Measurements from ENCODE around the gene PLEKHA3.
"Not testable (repeated sequence)": the region's sequence is repeated elsewhere in the genome, so short reads cannot be mapped to it uniquely, and the experiment has no call there.

The PLEKHA3 gene

DNA sequence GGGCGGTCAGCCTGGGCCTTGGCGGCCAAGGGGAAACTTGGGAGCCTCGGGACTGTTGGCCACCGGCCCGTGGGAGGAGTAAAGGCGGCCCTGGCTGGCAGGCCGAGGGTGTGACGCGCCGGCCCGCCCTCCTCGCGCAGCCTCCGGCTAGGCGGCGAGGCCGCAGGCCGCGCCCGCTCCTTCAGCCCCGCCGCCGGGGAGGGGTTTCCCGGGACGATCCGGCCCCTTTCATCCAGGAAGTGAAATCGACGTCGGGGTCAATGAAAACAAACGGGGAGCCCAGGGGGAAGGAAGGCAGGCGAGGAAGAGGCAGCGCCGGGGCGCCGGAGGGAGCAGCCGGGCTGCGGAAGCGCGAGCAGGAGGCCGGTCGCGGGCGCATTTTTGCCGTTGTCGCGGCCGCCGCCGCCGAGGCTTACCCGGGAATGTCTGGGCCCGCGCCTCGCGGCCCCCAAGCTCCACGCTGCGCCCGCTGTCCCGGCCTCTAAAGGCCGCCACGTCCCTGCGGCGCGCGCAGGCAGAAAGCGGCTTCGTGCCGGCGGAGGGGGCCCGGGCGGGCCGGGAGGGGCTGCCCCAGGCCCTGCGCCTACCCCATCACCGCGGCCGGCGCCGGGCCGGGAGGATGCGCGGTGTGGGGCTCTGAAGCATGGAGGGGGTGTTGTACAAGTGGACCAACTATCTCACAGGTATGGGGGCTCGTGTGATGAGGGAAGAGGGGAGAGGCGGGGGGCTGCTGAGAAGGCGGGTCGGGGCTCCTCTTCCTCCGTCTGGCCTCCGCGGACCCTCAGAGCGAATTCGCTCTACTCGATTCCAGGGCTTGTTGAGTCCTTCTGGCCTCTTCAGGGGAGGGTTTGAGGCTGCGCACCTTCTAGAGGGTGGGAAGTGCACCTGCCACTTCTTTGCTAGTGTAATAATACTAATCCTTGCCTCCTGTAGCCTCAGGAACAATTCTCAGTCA lies at the start of gene PLEKHA3:
Gene PLEKHA3 (plus strand): TSS at position 231 of the 955 bp plus-strand sequence. CDS start 413 bp downstream, at position 644.
- peak; percentile 90 to 95 for DNase-seq

DNA sequence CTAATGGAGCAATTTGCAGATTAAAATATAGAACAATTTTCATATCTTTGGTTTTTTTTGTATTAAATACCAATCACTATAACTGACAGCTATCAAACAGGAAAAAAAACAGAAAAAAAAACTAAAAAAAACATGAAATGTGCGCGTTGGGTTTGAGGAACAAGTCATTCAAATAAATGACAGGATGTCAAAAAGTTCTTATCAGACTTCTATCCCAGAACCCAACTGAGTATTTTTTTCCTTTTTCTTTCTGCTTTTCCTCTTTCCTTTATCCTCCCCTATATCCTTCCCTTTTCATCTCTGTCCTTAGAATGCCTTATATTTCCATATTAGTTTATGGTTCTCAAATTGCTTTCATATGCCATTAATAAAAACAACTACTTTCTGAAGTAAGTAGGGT lies 43.6 kb upstream of the PLEKHA3 start:
- DNase-seq: no peak

GRCh38 chr2:178441426-178441825 lies 38.8 kb upstream of the PLEKHA3 start:
- no peak for DNase-seq

DNA sequence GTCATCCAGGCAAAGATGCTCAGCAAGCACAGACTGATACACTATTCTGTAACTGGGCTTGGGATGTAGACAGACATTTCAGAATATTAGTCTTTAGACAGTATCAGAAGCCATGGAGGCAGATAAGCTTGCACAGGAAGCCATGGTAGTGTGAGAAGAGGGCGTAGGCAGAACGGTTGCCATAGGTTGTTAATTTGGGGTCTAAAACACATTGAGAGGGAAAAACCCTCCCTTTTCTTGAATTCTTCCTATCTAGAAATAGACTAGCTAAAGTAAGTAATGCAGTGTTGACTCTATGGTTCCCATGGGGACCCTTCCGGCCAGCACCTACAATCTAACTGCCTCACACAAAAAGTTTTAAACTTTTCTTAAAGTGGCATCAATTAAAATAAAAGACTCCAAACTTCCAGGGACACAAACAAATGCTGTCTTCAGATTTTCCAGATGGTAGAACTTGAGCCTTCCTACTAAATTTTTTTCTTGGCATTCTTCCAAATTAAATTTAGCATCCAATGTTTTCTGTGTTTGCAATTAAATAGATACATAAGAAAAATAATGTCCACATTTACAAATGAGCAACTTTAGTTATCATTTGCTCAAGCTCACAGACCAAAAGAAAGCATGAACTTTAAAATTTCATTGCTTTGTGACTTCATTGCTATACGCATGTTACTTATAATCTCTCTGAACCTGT lies 31.1 kb upstream of the PLEKHA3 start:
- DNase-seq: no peak

- DNase-seq: no peak
Measured at GRCh38 chr2:178449700-178450523, 30.3 kb upstream of the PLEKHA3 start.

DNA sequence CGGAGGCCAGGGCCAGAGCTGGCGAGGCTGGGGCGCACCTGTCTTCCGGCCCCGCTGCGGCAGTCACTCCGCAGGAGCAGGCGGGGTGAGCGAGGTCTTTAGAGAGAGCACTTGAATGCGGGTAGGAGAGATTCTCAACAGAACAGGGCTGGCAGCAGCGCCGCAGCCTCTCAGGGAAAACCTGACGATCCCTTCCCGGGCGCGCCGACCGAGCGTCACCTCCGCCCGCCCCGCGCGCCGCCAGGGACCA lies 29.8 kb upstream of the PLEKHA3 start:
- DNase-seq: no peak

GRCh38 chr2:178450774-178451525 lies 29.3 kb upstream of the PLEKHA3 start, which contains the start of the genes PJVK and PRKRA:
TSS of gene PJVK (plus strand) at chr2:178451378. CDS start at chr2:178453410, 2,032 bp downstream.
TSS of gene PRKRA (minus strand) at chr2:178451175. CDS start at chr2:178451030, 145 bp downstream.
- peak; percentile 96 to 97 for DNase-seq

GRCh38 chr2:178452334-178452733 lies 27.9 kb upstream of the PLEKHA3 start:
- DNase-seq: no peak

GRCh38 chr2:178452870-178453269 lies 27.4 kb upstream of the PLEKHA3 start:
- no peak for DNase-seq

DNA sequence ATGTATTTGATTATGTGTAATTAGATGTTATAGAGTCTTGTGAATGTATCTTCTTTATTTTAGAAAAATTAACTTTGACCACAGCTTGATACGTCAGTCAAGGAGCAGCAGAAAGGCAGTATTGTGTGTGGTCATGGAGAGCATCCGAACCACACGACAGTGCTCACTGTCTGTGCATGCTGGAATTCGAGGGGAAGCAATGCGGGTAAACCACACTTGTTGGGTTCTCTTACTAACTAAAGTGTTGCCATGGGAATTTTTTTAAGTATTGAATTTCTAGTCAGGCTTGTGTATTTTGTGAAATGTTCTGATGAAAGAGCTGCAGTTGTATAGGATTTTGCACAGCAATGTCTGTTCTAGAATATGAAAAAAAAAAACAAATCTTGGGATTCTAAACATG lies 24.3 kb upstream of the PLEKHA3 start:
- DNase-seq: no peak

DNA sequence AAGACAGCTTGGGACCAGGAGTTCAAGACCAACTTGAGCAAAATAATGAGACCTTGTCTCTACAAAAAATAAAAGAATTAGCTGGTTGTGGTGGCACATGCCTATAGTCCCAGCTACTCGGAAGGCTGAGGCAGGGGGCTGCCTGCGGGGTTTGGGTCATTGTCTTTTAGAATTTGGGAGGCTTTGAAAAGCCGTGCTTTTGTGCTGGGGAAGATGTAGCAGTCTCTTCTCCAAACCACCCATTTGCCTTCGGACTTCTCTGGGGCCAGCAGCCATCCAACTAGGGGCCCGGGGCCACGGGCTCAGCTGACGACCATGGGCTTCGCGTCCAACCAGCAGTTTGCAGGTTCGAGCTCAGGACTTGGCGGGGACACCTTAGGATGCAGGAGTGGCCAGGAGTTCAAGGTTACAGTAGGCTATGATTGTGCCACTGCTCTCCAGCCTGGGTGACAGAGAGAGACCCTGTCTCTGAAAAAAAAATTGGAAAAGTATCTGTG lies 22.8 kb upstream of the PLEKHA3 start:
- DNase-seq: no peak

DNA sequence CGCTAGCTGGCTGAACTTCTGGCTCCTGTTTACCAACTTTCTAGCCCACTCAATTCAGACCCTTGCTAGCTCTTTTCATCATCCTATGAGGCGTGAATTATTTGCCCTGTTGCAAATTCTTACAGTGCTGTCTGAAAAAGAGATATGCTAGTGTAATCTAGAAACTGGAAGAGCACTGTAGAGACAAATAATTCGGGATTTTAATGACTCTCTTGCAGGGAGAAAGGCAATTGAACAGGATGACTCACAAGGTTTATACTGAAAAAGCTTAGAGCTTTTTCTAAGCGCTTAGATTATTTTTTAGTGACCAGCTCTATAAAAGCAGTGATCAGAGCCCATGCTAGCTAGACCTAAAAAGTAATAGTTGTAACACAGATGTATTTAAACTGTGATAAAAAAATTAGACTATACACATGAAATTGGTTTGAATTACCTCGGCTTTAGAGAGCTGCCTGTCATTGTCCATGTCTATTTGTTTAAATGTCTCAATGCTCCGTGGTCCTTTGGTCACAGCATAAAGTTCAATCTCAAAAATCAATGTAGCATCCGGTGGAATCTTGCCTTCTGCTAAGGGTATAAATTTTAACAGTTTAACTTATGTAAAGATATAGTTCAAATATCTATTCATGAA lies 10.9 kb upstream of the PLEKHA3 start:
- no peak for DNase-seq

DNA sequence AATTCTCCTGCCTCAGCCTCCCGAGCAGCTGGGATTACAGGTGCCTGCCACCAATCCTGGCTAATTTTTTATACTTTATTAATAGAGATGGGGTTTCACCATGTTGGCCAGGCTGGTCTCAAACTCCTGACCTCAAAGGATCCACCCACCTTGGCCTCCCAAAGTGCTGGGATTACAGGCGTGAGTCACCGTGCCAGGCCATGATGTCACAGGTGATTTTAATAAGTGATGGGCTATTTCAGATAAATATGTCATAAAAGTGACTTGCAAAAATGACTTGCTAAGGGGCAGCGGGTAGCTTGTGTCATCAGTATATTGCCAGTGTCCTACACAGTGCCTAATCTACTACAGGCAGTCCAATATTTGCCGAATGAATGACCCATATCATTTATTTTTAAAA lies 8.9 kb upstream of the PLEKHA3 start:
- DNase-seq: not testable (repeated sequence)

DNA sequence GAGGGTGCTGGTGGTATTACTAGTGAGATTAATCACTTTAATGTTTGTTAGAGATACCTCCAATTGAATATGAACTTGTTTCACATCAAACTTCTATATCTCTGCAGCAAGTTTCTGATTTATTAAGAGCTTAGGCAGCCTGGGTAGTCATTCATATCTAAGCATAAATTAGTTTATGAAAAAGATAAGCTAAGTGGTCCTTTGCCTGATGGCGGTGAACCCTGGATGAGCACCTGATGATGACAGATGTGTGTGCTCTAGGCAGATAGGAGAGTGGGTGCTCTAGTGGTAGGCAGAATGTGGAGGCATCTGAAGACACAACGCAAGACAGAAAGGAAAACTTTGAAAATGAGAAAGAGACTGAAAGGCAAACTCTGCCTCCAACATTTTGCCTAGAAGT lies 6.9 kb upstream of the PLEKHA3 start:
- no peak for DNase-seq

DNA sequence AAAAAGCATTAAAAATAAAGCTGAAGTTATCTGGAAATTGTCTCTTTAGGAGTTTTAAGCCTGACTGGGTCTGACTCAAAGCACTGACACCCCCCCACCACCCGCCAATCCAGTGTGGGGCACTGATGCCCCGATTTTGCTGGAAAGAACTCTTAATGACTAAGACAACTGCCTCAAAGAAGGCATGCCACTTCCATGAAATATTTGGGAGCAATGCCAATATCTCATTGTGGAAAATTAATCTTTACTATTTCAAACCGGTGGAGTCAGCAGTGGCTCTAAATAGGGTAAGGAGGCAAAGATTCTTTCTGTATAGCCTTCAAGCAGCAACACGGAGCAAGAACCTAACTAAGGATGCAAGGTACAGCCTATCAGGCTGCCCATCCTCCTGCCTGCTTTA lies 6.3 kb upstream of the PLEKHA3 start:
- DNase-seq: no peak

GRCh38 chr2:178474560-178474959 lies 5.7 kb upstream of the PLEKHA3 start:
- DNase-seq: no peak

GRCh38 chr2:178476477-178476876 lies 3.8 kb upstream of the PLEKHA3 start:
- no peak for DNase-seq

DNA sequence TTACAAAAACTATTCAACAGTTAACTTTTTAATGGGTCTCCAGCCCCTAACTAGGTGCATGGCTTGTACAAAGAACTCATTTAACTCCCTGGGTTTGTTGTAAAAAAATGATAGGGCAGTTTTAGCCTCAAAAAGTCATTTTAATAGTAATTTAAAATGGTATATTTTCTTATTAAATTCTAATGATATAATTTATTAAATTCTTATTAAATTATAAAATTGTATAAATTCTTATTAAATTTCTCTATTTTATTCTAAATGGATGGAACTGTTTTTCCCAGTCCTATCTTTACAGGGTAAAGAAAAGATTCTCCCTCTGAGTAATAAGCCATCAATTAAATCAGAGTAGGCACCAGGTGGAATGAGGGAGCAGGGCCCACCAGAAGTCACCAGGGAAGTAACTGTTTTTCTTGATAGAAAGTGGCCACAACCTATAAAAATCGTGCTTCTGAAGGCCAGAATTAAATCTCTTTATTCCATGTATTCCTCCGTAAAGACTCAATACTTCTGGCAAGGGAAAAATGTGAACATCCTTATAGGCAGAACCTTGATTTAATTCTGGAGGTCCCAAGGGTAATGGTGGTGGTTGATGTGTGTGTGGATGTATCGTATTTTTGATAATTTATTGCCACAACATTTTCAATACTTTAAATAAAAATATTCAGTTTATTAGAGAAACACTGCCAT lies 2.7 kb upstream of the PLEKHA3 start:
- DNase-seq: peak; percentile 27 to 77

- DNase-seq: peak; percentile 67 to 77
Measured at GRCh38 chr2:178478130-178478438, 2.2 kb upstream of the PLEKHA3 start.

DNA sequence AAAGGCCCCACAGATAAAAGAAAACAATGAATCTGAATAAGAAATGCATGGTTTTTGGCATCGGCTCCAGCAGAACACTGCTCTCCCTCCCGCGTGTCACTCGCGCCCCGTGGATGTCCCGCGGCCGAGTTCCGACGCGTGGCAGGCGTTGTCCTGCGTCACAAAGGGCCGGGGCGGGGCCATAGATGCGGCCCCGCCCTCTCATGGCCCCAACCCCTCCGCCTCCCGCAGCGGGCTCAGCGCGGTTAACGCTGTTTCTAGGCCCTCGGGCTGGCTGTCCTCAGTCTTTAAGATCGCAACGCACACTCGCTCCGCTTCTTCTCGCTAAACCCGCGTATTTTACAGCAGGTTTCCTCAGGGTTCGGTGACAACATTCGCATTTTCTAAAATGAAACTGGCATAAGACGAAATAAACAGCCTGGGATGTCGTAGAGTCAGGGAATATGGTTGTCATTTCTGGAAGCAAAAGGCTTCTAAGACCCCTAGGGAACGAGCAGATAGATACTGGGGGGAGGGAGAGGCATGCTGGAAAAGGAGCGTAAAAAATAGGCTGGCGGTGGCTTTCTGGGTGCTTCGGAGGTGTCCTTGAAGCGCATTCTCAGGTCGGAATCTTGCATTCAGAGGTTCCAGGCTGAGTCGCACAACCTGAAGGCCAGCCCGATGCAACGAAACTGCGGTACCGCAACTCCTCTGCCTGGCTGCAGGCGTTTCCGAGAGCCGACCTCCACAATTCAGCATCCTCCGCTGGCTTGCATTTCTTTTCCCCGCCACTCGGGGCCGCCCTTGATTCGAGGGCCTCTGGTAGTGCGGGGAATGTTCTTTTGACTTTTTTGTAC lies 1.6 kb upstream of the PLEKHA3 start, which contains the start of gene FKBP7:
Gene FKBP7 (minus strand): TSS at position 162 of the 836 bp plus-strand sequence. CDS start 101 bp downstream, at position 61.
- DNase-seq: peak; percentile 88 to 92
